A673 (cell line): ENCODE data around the gene CELF5.

ENCODE experiments used
- CTCF ChIP-seq: fragments of 300-800, 200-600 bp; sonication (generic); conservative IDR thresholded peaks from 2 replicates; pipeline ENCODE4 v1.5.1; 2017; ENCODE audit warnings: low read depth, mild to moderate bottlenecking, antibody characterized with exemption, low read length, moderate library complexity, mixed read lengths
- EZH2 ChIP-seq: fragments of 200-600 bp; sonication (generic); IDR thresholded peaks from 2 replicates; pipeline ENCODE4 v1.6.1; 2017; ENCODE audit warnings: borderline replicate concordance, low read depth, mild to moderate bottlenecking, mixed read lengths, antibody characterized with exemption, low read length; ENCODE audit not compliant: poor library complexity, severe bottlenecking

GRCh38 chr19:3294080-3294850, 69.8 kb downstream of the CELF5 start:
- TF ChIP-seq CTCF (no peak), EZH2 (no peak)
